ENCODE data around the gene CUL1. TPM values are rescaled to one million over a fixed set of nuclear protein-coding genes. Genes with fewer than 3 reads are reported as not detected.

Gene CUL1
- total and polyA plus RNA-seq, 2 experiments from 2014 or later = 35.6 to 71.3 TPM

- TF ChIP-seq ZNF462 (CRISPR knock-in tag; IDR thresholded peaks at IDR 0.05) (no peak), ETS1 (IDR thresholded peaks at IDR 0.05) (no peak), CTCF (conservative IDR thresholded peaks at IDR 0.05; ENCODE audit: low read depth in 2 of 2) (no peak), STAT1 (IDR thresholded peaks at IDR 0.05; ENCODE audit: unreplicated experiment) (no peak), NANOG (IDR thresholded peaks at IDR 0.05; ENCODE audit: borderline replicate concordance) (no peak), POLR2AphosphoS5 (IDR thresholded peaks at IDR 0.05; ENCODE audit: low read depth) (no peak), ZNF114 (CRISPR knock-in tag; IDR thresholded peaks at IDR 0.05) (no peak)
Observed at GRCh38 chr7:148715027-148715426, 16.3 kb downstream of the CUL1 start (continued).
